HG03159 (cell line): ENCODE measurements around the gene EPAS1.
A peak's percentile ranks its signal among the peaks of the same experiment; 100 is the strongest.

Source experiments
- ATAC-seq: cut with Tn5 transposase; IDR thresholded peaks from one replicate; pipeline ENCODE4 v1.9.1; 2021; ENCODE audit warnings: mild to moderate bottlenecking, moderate library complexity; ENCODE audit not compliant: unreplicated experiment

Gene EPAS1

DNA sequence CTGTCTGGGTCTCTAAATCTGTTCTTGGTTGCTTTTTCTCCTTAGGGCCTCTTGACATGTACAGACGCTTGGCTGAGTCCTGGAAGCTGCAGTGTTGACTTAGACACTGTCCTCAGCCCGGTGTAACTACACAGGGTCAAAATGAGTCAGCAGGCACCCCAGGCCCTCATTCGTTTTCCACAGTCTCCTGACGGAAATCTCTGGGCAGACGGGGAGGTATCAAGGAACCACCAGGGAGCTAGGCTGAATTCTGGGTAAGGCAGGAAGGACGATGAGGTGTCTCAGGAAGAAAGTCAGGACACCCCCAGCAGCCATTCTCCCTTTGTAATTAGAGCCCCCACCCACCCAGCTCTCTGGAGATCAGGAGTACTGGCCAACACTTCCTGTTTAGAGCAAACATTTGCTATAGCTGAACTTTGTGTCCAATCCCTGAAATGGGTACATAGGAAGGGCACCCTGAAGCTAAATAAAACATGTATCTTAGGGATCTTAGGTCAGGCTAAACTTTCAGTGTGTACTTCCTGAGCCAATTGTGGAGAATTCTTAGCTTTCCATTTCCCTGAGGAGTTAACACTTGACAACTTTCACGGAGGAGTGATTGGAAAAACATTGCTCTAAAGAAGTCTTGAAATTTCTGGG is 23.9 kb upstream of the EPAS1 start:
- no peak for ATAC-seq

DNA sequence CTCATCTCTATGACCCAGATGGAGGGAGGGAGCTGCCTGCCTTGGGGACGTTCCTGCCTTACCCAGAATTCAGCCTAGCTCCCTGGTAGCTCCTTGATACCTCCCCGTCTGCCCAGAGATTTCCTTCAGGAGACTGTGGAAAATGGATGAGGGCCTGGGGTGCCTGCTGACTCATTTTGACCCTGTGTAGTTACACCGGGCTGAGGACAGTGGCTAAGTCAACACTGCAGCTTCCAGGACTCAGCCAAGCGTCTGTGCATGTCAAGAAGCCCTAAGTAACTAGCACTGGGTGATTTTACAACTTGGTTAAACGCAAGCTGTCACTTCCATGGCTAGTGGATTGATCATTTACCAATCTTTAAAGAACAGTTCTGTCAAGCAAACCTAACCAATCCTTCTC is 23.3 kb upstream of the EPAS1 start:
- no peak for ATAC-seq

GRCh38 chr2:46274586-46274985 is 22.6 kb upstream of the EPAS1 start:
- no peak for ATAC-seq

DNA sequence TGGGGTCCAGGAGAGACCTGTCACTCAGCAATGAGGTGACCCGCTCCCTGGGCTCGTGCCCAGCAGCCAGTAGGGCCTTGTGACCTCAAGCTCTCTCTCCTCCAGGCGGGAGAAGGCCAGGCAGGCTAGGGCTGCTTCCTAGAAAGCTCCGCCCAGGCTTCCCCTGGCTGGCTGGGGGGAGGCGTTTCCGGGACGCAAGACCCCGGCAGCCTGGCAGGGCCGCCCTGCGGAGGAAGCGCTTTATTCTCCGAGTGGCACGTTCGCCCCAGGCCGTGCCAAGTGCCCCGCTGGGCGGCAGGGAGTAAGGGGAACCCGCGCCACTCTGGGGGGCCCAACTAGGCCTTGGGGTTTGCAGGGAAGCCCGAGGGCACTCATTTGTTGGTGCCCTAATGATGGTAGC is 21.2 kb upstream of the EPAS1 start:
- ATAC-seq, result no peak

GRCh38 chr2:46276642-46277041 is 20.6 kb upstream of the EPAS1 start:
- no peak for ATAC-seq

DNA sequence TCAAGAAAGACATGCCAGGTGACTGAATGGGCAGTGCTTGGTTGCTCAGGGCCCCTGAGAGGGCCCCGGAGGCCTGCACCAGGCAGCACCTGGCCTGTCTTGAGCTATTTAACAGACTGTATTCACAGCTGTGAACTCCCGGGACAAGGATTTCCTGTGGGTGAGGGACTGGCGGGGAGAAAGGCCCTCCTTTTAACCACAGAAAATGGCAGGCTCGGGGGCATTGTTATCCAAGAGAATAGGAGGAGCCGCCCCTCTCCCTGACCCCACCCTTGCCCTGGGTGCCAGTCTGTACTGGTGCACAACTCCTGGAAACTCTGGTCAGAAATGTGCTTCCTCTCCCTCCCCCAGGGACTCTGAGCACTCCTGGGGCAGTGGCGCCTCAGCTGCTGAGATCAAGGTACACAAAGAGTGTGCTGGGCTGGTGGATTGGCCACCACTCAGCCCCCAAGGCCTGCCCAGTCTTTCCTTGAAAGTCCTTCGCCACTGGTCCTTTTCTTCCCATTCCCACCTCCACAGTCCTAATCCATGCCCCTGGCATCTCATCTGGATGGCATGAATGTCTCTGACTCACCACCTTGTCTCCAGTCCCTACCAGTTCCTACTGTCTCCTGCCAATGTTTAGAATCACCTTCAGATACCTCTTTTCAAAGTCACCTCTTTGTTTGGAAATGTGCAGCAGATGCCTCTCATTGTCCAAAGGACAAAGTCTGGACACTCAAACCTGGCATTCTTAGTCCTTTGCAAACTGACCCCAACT is 19.6 kb upstream of the EPAS1 start:
- no peak for ATAC-seq

GRCh38 chr2:46278952-46279351 is 18.3 kb upstream of the EPAS1 start:
- ATAC-seq, result no peak

GRCh38 chr2:46281939-46282338 is 15.3 kb upstream of the EPAS1 start:
- no peak for ATAC-seq

GRCh38 chr2:46283693-46284092 is 13.5 kb upstream of the EPAS1 start:
- ATAC-seq, result no peak

- no peak for ATAC-seq
Measured at GRCh38 chr2:46284260-46284659, 12.9 kb upstream of the EPAS1 start.

DNA sequence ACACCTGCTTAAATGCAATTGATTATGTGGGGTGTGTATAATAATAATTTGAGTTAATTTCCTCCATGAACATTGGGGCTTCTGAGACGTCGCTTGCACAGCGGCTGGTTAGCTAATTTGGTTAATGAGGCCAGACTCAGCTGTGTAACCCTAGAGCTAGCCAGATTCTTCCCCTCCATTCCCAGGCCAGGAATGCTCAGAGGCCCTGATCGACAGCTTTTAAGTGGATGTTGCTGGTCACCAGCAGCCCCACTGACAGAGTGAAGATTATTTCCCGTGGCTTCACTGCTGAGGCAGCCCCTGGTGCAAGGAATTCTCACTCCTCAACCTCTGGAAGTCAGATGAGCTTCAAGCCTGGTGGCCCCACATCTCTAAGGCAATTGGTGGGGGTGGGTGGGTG is 12.4 kb upstream of the EPAS1 start:
- no peak for ATAC-seq

- no peak for ATAC-seq
Measured at GRCh38 chr2:46286715-46287114, 10.5 kb upstream of the EPAS1 start.

- no peak for ATAC-seq
Measured at GRCh38 chr2:46290078-46290477, 7.1 kb upstream of the EPAS1 start.

- no peak for ATAC-seq
Measured at GRCh38 chr2:46293466-46293865, 3.7 kb upstream of the EPAS1 start.

DNA sequence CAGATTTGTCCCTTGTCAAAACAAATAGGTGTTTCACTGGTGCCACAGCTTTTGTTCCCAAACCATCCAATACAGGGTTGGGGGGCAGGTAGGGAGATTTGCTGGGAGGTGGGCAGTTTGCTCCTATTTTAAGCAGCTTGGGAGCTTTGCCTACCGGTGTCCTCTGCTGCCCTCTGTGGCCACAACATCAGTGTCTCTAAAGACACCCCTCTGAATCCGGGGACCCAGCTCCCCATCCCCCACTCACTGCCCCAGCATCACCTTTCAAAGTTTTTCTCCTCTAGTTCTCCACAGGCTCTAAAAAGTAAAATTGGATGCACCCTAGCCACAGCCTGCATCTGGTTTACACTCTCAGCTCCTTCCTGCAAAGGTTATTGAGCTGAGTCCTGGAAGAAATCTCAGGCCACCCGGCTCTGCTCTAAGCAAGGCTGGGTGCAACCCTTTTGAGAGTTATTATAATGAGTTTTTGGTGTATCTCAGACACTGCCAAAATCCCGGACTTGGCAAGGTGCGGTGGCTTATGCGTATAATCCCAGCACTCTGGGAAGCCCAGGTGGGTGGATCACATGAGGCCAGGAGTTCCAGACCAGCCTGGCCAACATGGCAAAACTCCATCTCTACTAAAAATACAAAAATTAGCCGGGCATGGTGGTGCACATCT is 2.9 kb upstream of the EPAS1 start:
- no peak for ATAC-seq

DNA sequence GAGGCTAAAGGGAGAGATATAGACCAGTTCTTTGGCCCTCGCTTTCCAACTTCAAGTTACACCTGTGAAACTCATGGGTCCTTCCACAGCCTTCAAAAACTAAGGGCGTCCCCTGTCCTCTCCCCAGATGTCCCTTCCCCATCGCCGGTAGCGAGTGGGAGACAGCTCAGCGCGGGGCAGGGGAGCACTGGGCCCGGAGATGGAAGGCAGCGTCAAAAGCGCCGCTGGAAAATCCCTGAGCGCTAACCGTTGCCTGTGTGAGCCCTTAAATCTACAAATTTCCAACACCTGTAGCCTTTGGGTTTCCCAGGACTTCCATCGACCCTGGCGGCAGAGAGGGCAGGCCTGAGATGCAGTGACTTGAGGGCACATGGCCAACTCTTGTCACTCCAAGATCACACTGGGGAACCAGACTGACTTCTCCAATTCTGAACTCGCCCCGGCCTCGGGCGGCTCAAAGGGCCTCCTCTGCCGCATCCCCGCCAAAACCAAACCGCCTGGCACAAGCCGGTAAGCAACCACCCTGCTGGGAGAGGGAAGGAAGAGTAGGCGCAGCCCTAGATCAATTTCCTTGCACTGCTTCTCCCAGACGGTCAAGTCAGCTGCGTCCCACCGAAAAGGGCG is 879 bp upstream of the EPAS1 start:
- ATAC-seq, result no peak

- peak; percentile 38 for ATAC-seq
Measured at GRCh38 chr2:46297546-46298271, 502 bp downstream of the EPAS1 start.

GRCh38 chr2:46298272-46298521 is 990 bp downstream of the EPAS1 start:
- ATAC-seq, result no peak

- no peak for ATAC-seq
Measured at GRCh38 chr2:46298522-46299353, 1.5 kb downstream of the EPAS1 start.
